ENCODE results near the gene PCYT2.
A peak's percentile ranks its signal among the peaks of the same experiment; 100 is the strongest.

Gene PCYT2

DNA sequence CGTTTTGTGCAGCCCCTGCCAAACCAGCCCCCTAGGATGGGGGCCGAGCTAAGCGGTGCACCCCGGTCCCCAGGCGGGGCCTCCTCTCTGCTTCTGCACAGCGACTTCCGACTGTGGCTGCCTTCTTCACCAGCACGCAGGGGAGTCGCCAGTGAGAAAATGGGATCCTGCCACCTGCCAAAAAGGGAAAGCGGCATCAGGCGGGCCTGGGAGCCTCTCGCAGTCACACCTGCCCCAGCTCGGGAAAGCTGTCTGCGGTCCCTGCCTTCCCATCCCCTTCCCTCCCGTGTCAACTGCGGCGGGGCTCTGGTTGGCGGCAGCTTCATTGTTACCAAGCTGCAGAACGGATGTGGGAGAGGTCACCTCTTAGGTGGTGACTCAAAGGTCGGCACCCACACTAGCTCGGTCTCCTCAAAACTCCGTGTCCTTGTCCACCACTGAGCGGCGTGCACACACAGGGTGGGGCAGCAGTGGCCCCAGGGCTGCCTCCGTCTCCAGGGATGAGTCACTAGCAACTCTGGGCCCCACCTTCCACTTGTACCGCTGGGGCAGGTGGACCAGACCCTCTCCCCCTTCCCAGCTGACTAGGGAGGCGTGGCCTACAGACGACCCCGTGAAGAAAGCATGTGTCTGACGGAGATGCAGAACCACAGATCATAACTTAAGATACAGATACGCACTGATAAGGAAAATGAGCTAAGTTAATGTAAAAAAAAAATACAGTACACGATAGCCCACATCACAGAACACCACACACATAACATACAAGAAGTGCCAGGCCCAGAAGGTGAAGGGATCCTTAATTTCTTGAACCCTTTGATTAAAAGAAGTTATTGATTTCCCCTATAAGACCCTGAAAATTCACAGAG lies 1.5 kb upstream of the PCYT2 start:
- no peak for DNase-seq

DNA sequence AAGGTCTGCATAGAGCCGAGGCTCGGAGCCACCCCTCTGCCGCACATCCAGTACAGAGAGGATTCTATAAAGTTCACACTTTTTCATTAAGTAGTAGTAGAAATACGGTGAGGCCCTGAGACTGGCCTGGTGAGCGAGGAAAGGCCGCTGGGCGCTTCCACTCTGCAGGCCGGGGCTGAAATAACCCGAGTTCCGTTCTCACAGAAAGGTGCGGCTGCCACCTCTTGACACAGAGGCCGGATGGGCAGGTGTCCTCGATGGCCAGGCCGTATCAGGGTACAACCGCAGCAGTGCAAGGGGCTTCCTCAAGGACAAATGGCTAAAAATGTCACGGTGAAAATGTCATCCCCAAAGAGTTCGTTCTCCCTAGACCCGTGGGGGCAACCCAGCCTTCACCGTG lies 770 bp upstream of the PCYT2 start:
- DNase-seq = no peak

DNA sequence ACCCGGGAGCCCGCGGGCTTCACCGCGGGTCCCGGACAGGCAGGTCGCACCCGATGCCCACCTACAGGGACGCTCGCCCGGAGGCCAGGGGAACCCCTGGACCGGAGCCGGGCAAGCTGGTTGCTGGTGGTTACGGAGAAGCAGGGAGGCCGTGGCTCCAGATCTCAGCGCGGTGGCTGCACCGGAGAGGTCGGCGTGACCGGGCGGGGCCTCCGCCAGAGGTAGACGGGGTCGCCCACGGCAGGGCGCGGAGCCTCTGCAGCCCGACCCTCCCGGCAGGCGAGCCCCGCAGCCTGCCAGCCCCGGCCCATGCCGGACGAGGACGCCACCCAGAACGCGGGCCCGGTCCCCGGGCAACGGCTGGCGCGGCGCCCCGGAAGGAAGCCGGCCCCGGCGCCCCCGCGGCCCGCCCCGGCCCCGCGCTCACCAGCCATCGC lies 341 bp downstream of the PCYT2 start:
- DNase-seq = no peak

DNA sequence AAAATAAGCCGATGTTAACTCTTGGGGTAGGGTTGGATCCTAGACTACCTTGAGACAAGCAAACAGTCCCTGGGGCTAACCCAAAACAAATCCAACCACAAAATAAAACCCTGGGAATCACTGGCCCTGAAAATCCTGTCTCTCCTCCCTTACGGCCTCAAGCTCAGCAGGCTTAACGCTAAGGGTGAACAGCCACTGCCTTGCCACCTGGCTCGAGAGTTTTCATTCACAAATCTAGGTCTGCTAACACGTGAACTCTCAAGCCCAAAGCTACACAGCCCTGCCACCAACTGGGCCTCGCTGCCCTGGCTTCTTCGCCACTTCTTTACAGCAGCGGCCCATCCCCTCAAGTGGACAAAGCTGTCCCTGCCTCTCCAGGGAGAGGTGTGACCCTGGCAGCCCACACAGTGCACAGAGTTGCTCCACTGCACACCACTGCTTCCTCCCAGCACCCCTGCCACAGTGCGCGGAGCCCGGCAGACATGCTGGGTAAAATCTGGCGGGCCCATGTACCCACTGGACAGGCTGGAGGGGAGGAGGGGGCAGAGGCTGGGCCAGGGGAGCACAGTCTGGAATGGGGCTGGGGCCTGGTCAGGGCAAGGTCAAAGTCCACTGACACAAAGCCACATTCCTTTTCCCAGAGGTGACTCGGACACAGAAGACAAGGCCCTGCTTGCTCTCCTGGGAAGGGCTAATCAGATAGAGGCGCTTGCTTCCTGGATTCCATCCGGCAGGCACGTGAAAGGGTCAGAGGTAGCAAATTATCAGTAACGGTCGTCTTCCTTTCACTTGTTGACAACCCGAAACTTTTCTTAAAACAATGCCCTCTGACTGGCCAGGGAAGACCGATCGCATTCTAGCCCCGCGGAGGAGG lies 996 bp downstream of the PCYT2 start:
- peak in 2 of 3 donors; percentile 31 to 44 for DNase-seq

DNA sequence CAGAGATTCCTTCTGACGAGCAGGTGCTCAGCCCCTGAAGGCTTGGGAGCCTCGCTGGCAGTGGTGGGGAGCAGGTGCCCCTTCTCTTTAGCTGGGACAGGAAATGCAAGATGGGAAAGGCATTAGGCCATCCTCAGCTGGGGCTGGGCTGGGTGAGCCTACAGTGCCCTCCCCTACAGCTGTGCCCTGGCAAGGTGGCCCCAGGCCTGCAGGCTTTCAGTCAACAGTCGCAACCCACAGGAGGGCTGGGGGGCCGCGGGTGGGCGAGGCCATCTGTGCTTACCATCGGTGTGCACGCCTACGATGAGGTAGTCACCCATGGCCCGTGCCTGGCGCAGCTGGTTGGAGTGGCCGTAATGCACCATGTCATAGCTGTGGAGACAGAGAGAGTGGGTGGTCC lies 2.0 kb downstream of the PCYT2 start:
- no peak for DNase-seq

DNA sequence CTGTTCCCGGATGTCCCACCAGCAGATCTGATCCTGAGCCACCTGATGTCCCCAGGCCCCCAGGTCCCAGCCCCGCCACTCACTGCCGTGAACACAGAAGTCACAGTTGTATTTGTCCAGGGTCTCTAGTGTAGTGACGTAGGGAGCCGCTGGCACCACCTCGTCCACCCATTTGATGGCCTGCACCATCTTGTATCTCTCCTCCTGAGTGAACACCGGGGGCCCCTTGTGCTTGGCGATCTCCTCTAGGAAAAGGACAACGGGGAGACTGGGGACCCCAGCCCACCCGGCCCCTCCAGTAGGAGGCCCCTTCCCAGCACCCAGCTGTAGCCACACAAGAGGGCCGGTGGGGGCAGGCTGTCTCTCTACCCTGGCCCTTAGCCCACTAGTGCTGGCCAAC lies 2.4 kb downstream of the PCYT2 start:
- no peak for DNase-seq

DNA sequence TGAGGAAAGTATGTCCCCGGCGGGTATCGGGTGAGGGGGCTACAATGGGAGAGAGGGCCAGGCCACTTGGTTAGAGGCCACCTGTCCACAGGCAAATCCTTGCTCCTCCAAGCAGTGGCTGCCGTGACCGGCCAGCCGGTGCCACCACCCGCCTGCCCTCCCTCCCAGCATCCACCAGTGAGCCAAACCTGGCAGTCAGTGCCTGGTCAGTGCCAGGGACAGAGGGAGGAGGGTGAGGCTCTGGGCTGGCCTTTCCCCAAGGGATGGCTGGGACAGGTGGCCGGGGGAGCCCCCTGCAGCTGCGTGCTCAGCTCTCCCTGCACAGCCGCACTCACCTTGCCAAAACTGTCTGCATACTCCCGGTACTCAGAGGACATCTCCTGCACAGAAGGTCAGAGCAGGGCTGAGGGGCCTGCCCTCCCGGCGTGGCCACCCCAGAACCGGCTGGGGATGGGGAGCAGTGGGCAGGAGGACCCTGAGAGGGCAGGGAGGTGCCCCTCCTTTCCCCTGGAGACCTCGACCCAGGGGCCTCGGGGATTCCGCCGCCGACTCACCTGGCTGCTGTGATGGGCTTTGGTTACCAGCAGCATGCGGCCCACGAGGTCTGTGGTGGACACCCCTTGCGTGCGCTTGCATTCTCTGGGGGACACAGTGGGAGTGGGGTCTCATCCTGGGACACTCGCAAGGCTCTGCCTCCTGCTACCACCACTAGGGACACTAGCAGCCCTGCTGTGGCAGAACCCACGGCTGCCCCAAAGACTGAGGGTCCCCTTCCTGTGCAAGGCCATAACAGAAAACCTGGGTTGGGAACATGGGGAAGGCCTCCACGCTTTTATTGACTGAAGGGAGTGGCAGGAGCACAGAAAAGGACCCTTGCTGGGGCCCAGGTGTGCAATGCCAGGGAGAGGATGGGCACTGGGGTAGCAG lies 3.7 kb downstream of the PCYT2 start:
- no peak for DNase-seq

DNA sequence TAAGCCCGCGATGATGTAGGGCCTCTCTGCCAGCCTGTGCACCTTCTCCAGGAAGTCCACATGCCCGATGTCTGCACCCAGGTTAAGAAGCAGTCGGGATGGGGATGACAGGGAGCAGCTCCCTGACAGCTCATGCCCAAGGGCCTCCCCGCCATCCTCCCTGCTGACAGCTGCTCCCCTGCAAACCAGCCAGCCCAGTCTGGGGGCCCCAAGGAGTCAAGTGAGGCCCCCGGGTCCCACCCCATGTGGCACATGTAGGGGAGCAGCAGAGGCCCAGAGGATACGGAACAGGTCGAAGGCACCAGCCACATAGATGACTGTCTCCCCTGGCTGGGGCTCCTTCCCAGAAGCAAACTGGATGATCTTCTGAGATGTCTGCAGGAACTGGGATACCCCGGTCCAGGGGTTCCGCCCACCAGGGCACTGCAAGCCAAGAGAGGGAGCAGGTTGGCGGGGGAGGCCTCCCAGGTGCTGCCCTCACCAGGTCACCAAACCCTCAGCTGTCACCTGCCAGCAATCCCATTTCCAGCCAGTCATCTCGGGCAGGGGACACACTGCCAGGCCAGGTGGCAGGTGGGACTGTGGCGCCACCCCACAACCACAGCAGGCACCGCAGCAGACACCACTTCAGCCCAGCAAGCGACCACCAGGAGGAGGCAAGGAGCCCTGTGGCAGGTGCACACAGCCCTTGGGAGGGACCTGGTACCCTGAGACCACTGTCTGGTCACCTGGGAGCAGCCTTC lies 4.6 kb downstream of the PCYT2 start:
- DNase-seq = no peak

DNA sequence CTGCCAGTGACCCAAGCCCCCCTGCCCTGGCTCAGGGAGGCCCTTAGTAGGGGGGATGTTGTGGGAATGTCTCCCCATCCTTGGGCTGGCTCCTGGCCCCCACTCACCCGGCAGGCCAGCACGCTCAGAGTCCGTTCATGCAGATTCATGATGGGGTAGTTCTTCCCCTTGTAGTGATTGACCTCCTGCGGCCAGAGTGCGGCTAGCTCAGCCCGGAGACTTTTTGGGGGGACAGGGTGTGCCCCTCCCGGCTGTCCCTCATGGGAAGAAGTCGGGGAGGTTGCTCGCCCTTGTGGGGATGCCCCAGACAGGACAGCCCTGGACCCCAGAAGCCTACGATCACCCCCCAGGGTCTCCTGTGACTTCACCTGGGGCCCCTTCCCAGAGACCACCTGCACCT lies 5.2 kb downstream of the PCYT2 start:
- DNase-seq = no peak

DNA sequence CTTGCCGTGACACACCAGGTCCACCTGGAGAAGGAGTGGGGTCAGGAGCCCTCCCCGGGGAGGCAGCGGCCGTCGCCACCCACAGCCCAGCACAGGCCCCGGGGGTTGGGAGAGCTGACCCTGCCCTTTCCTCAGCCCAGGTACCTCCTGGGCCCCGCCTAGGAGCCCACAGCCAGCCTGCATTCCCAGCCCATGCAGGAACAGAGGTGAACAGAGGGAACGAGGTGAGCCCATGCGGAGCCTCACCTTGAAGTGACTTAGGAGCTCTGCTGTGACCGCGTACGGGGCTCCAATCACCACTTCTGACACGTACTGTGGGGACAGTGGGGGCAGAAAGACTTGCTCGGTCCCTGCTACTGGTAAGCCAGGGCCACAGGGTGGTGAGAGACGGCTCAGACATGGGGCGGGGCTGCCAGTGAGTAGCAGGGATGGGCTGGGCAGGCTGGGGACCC lies 5.7 kb downstream of the PCYT2 start:
- DNase-seq = no peak

DNA sequence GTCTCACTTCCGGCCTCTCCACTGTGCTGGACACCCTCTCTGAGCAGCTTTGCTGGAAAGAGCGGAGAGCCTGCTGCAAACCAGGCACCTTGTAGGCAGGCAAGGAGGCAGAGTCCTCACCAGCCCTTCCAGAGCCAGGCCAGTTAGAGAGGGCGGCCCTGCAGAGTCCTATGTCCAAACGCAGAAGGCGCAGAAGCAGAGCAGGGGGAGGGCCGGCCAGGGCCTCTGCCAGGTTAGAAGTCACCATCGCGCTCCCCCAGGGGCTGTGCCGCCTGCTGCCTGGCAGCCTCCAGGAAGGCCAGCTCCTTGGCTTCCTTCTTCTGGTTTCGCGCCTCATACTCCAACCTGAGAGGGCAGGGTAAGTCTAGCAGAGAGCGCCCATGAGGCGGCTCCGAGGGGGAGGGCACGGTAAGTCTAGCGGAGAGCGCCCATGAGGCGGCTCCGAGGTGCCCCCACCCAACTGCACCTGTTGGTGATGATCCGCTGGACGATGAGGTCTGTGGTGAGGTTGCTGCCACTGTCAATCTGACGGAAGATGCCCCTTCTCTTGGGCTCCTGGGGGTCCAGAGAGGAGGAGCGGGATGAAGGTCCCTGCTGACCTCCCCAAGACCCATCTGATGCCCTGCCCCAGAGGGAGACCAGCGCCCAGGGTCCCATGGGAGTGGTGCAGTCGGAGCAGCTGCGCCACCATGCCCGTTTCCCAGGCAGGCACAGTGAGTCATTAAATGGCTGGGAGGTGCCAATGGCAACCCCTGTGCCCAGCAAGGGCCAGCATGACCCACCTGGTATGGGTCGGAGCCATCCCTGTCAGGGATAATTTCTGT lies 6.4 kb downstream of the PCYT2 start:
- no peak for DNase-seq

DNA sequence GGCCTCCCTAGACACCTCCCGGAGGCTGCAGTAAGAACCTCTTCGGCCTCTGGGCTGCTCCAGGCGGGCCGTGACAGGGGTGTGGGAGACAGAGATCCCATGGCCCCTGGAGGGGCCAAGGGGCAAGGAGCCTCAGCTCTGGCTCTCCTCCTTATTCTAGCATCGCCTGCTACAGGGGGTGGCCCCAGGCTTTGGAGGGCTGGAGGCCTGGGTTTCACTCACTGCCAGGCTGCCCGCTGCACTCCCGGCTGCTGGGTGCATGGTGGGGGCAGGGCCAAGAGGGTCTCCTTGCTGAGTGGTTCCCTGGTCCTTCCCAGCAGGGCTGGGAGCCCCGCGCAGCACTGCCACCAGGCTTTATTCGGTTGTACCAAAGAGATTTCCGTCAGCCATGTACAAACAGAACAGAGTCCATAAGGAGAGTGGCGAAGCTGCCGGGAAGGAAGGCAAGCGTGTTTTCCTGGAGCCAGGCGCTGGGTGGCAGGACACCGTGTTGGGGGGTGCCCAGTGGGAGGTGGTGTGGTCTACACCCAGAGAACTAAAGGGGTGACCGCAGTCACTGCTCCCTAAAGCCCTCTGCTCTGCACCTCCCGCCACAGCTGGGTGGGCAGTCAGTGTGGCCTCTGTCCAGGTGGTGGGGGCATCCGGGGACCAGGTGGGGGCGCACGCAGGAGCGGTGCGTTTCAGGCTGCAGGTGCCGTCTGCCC lies 7.2 kb downstream of the PCYT2 start:
- no peak for DNase-seq

DNA sequence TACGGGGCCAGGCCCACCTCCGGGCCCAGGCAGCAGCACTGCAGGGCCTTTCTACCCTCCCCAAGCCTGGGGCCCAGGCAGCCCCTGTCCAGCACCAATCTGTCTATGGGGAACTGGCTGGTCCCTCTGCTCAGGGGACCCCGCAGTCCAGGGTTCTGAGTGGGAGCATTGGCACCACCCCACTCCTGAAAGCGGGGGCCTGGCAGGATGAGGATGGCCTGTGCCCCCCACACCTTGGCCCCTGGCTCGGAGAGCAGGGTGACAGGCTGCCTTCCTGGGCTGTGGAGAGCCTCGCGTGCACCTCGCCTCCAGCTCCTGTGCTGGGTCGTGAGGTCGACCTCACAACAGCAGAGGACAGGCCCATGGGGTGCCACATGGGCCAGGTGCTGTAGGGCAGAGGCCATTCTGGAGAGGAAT lies 7.8 kb downstream of the PCYT2 start:
- no peak for DNase-seq

DNA sequence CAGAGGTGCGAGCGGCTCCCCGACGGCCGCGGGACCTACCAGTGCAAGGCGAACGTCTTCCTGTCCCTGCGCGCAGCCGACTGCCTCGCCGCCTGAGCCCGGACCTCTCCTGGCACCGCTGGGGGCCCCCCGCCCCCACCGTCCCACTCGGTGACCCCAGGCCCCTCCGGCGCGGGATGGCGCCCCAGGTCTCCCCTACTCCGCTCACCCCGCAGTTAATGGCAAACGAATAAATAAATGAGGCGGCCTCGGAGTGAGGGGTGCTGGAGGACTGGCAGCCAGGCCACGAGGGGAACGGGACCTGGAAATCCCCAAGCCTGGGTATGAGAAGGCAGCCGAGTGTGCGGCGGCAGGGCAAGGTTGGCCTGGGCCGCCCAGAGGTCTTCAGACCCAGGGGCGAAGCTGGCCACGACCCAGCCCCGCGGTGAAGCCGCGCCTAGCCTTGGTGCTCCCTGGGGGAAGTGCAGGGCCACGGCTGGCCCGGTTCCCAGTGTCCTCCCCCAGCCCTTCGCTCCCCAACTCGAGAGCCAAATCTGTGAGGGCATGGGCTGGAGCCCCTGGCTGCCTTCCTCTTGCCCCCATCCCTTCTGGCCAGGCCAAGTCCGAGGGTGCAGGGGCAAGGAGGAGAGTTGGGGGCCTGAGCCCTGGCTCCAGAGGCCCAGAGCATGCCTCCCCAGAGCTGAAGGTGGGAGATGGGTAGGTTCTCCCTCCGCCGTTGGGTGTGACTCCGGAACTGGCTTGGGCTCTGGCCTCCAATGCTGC lies 8.4 kb downstream of the PCYT2 start:
- no peak for DNase-seq

DNA sequence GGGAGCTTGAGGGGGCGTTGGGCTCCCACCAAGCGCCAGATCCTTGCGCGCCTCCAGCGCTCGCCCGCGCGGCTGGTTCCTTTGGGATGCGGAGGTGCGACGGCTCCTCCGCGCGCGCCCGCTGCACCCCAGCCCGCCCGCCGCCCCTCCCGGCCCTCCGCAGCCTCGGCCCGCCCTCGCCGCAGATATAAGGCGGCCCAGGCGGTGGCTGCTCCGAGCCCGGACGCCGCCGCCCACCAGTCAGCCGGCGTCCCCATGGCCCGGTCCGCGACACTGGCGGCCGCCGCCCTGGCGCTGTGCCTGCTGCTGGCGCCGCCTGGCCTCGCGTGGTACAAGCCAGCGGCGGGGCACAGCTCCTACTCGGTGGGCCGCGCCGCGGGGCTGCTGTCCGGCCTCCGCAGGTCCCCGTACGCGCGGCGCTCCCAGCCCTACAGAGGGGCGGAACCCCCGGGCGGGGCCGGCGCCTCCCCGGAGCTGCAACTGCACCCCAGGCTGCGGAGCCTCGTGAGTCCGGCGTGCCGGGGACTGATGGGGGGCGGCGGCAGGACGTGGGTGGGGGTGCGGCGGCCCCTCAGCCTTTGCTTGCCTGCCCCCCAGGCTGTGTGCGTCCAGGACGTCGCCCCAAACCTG lies 9.1 kb downstream of the PCYT2 start, which contains the start of gene NPB:
TSS of gene NPB (plus strand) at position 216 of the 630 bp plus-strand sequence. CDS start at position 256, 40 bp downstream.
- peak in 2 of 3 donors; percentile 40 to 67 for DNase-seq

DNA sequence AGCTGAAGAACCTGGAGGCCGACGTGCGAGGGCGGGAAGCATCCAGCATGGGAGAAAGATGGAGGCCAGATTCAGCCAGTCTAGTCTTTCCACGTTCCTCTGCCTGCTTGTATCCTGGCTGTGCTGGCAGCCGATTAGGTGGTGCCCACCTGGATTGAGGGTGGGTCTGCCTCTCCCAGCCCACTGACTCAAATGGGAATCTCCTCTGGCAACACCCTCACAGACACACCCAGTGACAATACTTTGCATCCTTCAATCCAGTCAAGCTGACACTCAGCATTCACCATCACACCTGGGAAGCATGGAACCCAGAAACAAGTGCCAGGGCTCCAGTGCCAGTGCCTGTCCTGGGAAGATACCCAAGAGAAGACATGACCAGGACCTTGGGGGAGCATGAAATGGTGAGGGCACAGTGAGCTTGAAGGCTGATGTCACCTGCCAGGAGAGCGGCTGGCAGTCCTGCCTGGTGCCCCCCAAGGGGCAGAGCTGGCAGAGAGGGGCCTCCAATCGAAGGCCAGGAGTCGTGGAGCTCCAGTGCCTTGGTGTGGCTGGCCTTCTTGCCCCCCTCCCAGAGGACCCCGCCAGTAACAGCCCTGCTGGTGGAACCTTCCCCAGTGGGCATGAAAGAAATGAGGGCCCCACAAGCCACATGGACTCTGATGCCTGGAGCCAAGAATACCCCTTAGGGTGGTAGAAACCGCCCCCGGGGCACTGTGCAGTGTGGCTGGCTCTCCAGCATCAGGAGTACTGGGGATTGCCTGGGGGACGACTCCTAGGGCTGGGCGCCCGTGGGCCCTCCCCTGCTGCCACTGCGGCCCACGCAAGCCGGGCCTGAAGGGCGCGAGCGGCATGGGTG lies 9.8 kb downstream of the PCYT2 start:
- DNase-seq = no peak

DNA sequence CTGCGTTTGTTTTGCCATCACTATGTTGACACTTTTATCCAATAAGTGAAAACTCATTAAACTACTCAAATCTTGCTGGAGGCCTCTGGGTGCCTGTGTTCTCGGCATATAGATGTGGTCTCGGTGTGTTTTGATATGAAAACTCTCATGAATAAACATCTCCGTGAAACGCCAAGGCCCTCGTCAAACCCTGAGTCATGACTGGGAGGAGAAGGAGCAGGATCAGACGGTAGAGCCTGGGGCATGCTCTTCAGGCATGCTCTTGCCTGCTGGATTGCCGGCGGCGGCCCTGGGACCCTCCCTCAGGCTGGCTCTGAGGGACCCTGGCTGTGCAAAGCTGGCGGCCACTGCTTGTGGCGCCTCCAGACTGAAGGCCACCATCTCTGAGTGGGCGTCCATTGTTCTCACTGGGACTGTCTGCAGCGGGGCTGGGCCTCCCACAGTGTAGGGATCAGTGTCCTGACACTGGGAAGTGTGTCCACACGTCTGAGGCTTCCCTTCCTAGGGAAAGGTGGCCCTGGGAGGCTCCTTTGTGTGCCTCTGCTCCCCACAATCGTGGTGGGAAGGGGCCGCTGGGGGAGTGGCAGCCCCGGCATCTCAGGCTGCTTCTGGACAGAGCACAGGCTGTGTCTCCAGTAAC lies 10.9 kb downstream of the PCYT2 start:
- no peak for DNase-seq

Measured in suppressor macrophage treated with lipopolysaccharide for 1 hour (primary cell).